ENCODE data around the gene LMTK2. TPM values are rescaled to one million over a fixed set of nuclear protein-coding genes. Genes with fewer than 3 reads are reported as not detected.

Gene LMTK2
- total RNA-seq, 2 experiments from 2014 or later: 30.3 to 31.7 TPM

GRCh38 chr7:98175260-98175940 lies 68.7 kb downstream of the LMTK2 start:
- H3K27me3 Mint-ChIP-seq: no peaks in the 10 kb centered on the region
- CTCF ChIA-PET: interaction anchor here (1.3 to 1.4 kb wide), 2 partner anchors 9 to 154 kb away, joined by 3 to 5 read pairs; no protein-coding TSS in a partner anchor
- Histone ChIP-seq H3K9me3 (ENCODE audit: control insufficient read depth in 1 of 2, insufficient read depth in 1 of 2, low read length in 2 of 2) (no peaks in the 10 kb centered on the region), H3K27me3 (ENCODE audit: control insufficient read depth in 1 of 2, insufficient read depth in 2 of 2, low read length in 2 of 2) (no peaks in the 10 kb centered on the region), H3K27ac (ENCODE audit: low read depth in 1 of 2, low read length in 2 of 2) (no peak overlapping the region), H3K4me3 (ENCODE audit: low read length) (no peak overlapping the region), H3K36me3 (ENCODE audit: insufficient read depth, low read length) (peaks cover 51% of the 10 kb centered on the region), H3K4me1 (ENCODE audit: insufficient read depth, low read length) (no peaks in the 10 kb centered on the region)
- DNase-seq (no peak), ATAC-seq (ENCODE audit: poor library complexity) (no peak)
- no peak for TF ChIP-seq CTCF (IDR thresholded peaks at IDR 0.05)
- H3K4me3 Mint-ChIP-seq: no peak overlapping the region
- H3K27ac Mint-ChIP-seq: no peak overlapping the region
- POLR2A ChIA-PET: no interaction called here
- intact Hi-C loops (cut with DNase I, micrococcal nuclease): no loop called here
- H3K4me1 Mint-ChIP-seq (ENCODE audit: low read depth): no peaks in the 10 kb centered on the region
- peaks cover 63% of the 10 kb centered on the region for H3K36me3 Mint-ChIP-seq (ENCODE audit: low read depth)
- no peaks in the 10 kb centered on the region for H3K9me3 Mint-ChIP-seq

GRCh38 chr7:98177553-98177952 lies 70.9 kb downstream of the LMTK2 start:
- ChIA-PET POLR2A (no interaction called here), CTCF (interaction anchor here (1.5 kb wide), 1 partner anchor 11 kb away, joined by 4 read pairs; no protein-coding TSS in a partner anchor)
- H3K36me3 Mint-ChIP-seq (ENCODE audit: low read depth): peaks cover 60% of the 10 kb centered on the region
- TF ChIP-seq CTCF (IDR thresholded peaks at IDR 0.05): no peak
- Histone ChIP-seq H3K27ac (ENCODE audit: low read depth in 1 of 2, low read length in 2 of 2) (no peak overlapping the region), H3K4me3 (ENCODE audit: low read length) (no peak overlapping the region), H3K9me3 (ENCODE audit: control insufficient read depth in 1 of 2, insufficient read depth in 1 of 2, low read length in 2 of 2) (no peaks in the 10 kb centered on the region), H3K27me3 (ENCODE audit: control insufficient read depth in 1 of 2, insufficient read depth in 2 of 2, low read length in 2 of 2) (no peaks in the 10 kb centered on the region), H3K36me3 (ENCODE audit: insufficient read depth, low read length) (peaks cover 34% of the 10 kb centered on the region), H3K4me1 (ENCODE audit: insufficient read depth, low read length) (no peaks in the 10 kb centered on the region)
- no peaks in the 10 kb centered on the region for H3K27me3 Mint-ChIP-seq
- no peaks in the 10 kb centered on the region for H3K4me1 Mint-ChIP-seq (ENCODE audit: low read depth)
- no peak for DNase-seq
- no peaks in the 10 kb centered on the region for H3K9me3 Mint-ChIP-seq
- H3K27ac Mint-ChIP-seq: no peak overlapping the region
- intact Hi-C loops (cut with DNase I, micrococcal nuclease): no loop called here
- no peak for ATAC-seq (ENCODE audit: poor library complexity)
- H3K4me3 Mint-ChIP-seq: no peak overlapping the region

GRCh38 chr7:98178321-98178720 lies 71.7 kb downstream of the LMTK2 start:
- Mint-ChIP-seq H3K36me3 (ENCODE audit: low read depth) (peaks cover 56% of the 10 kb centered on the region), H3K27ac (no peak overlapping the region), H3K27me3 (no peaks in the 10 kb centered on the region), H3K4me1 (ENCODE audit: low read depth) (no peaks in the 10 kb centered on the region), H3K9me3 (no peaks in the 10 kb centered on the region), H3K4me3 (no peak overlapping the region)
- no peak for TF ChIP-seq CTCF (IDR thresholded peaks at IDR 0.05)
- intact Hi-C loops (cut with DNase I, micrococcal nuclease): no loop called here
- Histone ChIP-seq H3K27me3 (ENCODE audit: control insufficient read depth in 1 of 2, insufficient read depth in 2 of 2, low read length in 2 of 2) (no peaks in the 10 kb centered on the region), H3K4me3 (ENCODE audit: low read length) (no peak overlapping the region), H3K4me1 (ENCODE audit: insufficient read depth, low read length) (no peaks in the 10 kb centered on the region), H3K36me3 (ENCODE audit: insufficient read depth, low read length) (peaks cover 30% of the 10 kb centered on the region), H3K9me3 (ENCODE audit: control insufficient read depth in 1 of 2, insufficient read depth in 1 of 2, low read length in 2 of 2) (no peaks in the 10 kb centered on the region), H3K27ac (ENCODE audit: low read depth in 1 of 2, low read length in 2 of 2) (no peak overlapping the region)
- ChIA-PET CTCF (interaction anchor here (1.2 to 1.5 kb wide), 2 partner anchors 10 to 12 kb away, joined by 4 read pairs; no protein-coding TSS in a partner anchor), POLR2A (no interaction called here)
- DNase-seq (no peak), ATAC-seq (ENCODE audit: poor library complexity) (no peak)

All from CD4-positive, alpha-beta T cell (primary cell).